Measurements from ENCODE around the gene TUT7.

TUT7 gene

GRCh38 chr9:86256653-86257052 is 97.6 kb downstream of the TUT7 start:
- no peak for DNase-seq

GRCh38 chr9:86253577-86253976 is 100.6 kb downstream of the TUT7 start:
- no peak for DNase-seq

- DNase-seq: no peak
These were observed 101.3 kb downstream of the TUT7 start for GRCh38 chr9:86252870-86253269.

- no peak for DNase-seq
These were observed 104.1 kb downstream of the TUT7 start for GRCh38 chr9:86250123-86250522.

- DNase-seq: no peak
These were observed 105.5 kb downstream of the TUT7 start for GRCh38 chr9:86248746-86249145.

GRCh38 chr9:86246752-86247161 is 107.5 kb downstream of the TUT7 start:
- DNase-seq: no peak

GRCh38 chr9:86242071-86242470 is 112.1 kb downstream of the TUT7 start:
- DNase-seq: no peak

- DNase-seq: no peak
These were observed 113.0 kb downstream of the TUT7 start for GRCh38 chr9:86241216-86241615.

- no peak for DNase-seq
These were observed 115.1 kb downstream of the TUT7 start for GRCh38 chr9:86238861-86239770.
